Measurements from ENCODE around the gene LMOD3.

DNA sequence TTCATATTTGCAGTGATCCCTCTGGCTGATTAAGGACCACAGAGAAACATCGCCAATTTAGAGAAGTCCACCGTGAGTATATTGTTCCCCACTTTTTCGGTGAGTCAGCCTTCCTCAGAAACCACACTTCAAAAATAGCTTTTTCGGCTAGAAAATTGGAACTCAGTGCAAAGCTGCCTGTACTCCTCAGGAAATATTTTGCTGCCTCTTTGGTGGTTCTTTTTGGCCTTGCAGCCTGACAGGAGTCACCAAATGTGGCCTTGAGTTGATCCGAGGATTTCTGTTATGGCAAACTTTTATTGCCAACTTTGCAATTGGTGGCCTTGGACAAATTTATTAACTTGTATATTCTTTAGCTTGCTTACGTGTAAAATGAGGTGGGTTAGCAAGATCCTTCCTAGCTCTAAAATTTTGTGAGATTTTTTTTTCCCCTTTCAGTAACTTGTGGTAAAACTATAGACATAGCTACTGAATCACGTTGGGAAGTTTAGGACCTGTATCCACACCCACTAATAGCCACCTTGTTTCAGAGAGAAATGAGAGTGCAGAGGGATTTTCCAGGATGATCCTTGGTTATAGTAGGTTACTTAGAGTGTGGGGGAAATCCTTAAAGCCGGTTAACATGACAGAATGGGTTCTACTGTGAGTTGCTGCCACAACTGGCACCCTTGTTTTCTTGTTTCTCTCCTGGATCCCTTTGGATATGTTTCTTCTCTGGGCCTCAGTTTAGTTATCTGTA, 27.8 kb downstream of the LMOD3 start:
- TF ChIP-seq, protein P1, sequence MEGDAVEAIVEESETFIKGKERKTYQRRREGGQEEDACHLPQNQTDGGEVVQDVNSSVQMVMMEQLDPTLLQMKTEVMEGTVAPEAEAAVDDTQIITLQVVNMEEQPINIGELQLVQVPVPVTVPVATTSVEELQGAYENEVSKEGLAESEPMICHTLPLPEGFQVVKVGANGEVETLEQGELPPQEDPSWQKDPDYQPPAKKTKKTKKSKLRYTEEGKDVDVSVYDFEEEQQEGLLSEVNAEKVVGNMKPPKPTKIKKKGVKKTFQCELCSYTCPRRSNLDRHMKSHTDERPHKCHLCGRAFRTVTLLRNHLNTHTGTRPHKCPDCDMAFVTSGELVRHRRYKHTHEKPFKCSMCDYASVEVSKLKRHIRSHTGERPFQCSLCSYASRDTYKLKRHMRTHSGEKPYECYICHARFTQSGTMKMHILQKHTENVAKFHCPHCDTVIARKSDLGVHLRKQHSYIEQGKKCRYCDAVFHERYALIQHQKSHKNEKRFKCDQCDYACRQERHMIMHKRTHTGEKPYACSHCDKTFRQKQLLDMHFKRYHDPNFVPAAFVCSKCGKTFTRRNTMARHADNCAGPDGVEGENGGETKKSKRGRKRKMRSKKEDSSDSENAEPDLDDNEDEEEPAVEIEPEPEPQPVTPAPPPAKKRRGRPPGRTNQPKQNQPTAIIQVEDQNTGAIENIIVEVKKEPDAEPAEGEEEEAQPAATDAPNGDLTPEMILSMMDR (conservative IDR thresholded peaks at IDR 0.05 in 1 of 2, IDR thresholded peaks at IDR 0.05 in 1 of 2; ENCODE audit: extremely low read depth in 1 of 2, insufficient read depth in 1 of 2, low read depth in 1 of 2, low read length in 2 of 2) = no peak
- TF ChIP-seq EZH2 (IDR thresholded peaks at IDR 0.05; ENCODE audit: borderline replicate concordance, low read length) = no peak

Measured in mammary epithelial cell (primary cell).